NT2/D1 (cell line): ENCODE results near the gene CPNE5.
"Not testable (repeated sequence)": the region's sequence is repeated elsewhere in the genome, so short reads cannot be mapped to it uniquely, and the experiment has no call there.

Source experiments
- DNase-seq: peaks from one replicate; pipeline ENCODE4 v3.0.0-alpha.2; 2011; ENCODE audit warnings: low read depth, low spot score
- H3K27me3 ChIP-seq: 2 replicates; pipeline ENCODE4 v1.6.0; 2011; ENCODE audit warnings: mild to moderate bottlenecking; ENCODE audit not compliant: insufficient read length, insufficient read depth
- H3K36me3 ChIP-seq: 2 replicates; pipeline ENCODE4 v1.6.1; 2011; ENCODE audit warnings: mild to moderate bottlenecking, low read length, mixed read lengths; ENCODE audit not compliant: insufficient read depth, insufficient read length
- H3K4me1 ChIP-seq: 2 replicates; pipeline ENCODE4 v1.5.1; 2011; ENCODE audit not compliant: insufficient read depth, insufficient read length
- H3K4me3 ChIP-seq: 2 replicates; pipeline ENCODE4 v1.5.1; 2011; ENCODE audit warnings: low read depth; ENCODE audit not compliant: insufficient read length
- H3K9ac ChIP-seq: 2 replicates; pipeline ENCODE4 v1.6.0; 2011; ENCODE audit warnings: low read depth; ENCODE audit not compliant: insufficient read length
- H3K9me3 ChIP-seq: 2 replicates; pipeline ENCODE4 v1.5.1; 2011; ENCODE audit warnings: mild to moderate bottlenecking, low read length; ENCODE audit not compliant: insufficient read depth
- SUZ12 ChIP-seq: IDR thresholded peaks from 2 replicates; pipeline ENCODE4 v1.6.1; 2011; ENCODE audit not compliant: insufficient read length, insufficient read depth; ENCODE audit errors: extremely low read depth
- YY1 ChIP-seq: IDR thresholded peaks from 2 replicates; pipeline ENCODE4 v1.6.1; 2011; ENCODE audit not compliant: insufficient read length, insufficient read depth
- ZNF274 ChIP-seq: IDR thresholded peaks from 2 replicates; pipeline ENCODE4 v1.6.1; 2011; ENCODE audit warnings: mild to moderate bottlenecking, low read depth, low read length

Gene CPNE5

GRCh38 chr6:36725581-36725980 lies 113.7 kb downstream of the CPNE5 start:
- peaks cover 6% of the 10 kb centered on the region for H3K4me1 ChIP-seq
- H3K9ac ChIP-seq = no peak overlapping the region
- DNase-seq = no peak
- no peaks in the 10 kb centered on the region for H3K9me3 ChIP-seq
- no peaks in the 10 kb centered on the region for H3K27me3 ChIP-seq
- H3K4me3 ChIP-seq = no peak overlapping the region
- no peaks in the 10 kb centered on the region for H3K36me3 ChIP-seq
- TF ChIP-seq SUZ12 = no peak
- TF ChIP-seq ZNF274 = no peak
- no peak for TF ChIP-seq YY1

- DNase-seq = peak; percentile 30
These were observed 114.5 kb downstream of the CPNE5 start for GRCh38 chr6:36724514-36725390.

GRCh38 chr6:36723992-36724391 lies 115.3 kb downstream of the CPNE5 start:
- not testable (repeated sequence) for H3K9ac ChIP-seq, H3K36me3 ChIP-seq, H3K4me1 ChIP-seq, H3K9me3 ChIP-seq, DNase-seq, H3K27me3 ChIP-seq, H3K4me3 ChIP-seq

More at GRCh38 chr6:36724514-36725390, 114.5 kb downstream of the CPNE5 start:
- no peaks in the 10 kb centered on the region for H3K27me3 ChIP-seq
- H3K36me3 ChIP-seq = no peaks in the 10 kb centered on the region
- no peak overlapping the region for H3K4me3 ChIP-seq
- TF ChIP-seq YY1 (no peak), SUZ12 (no peak)
- no peak overlapping the region for H3K9ac ChIP-seq
- H3K4me1 ChIP-seq = peaks cover 3% of the 10 kb centered on the region
- no peaks in the 10 kb centered on the region for H3K9me3 ChIP-seq

DNA sequence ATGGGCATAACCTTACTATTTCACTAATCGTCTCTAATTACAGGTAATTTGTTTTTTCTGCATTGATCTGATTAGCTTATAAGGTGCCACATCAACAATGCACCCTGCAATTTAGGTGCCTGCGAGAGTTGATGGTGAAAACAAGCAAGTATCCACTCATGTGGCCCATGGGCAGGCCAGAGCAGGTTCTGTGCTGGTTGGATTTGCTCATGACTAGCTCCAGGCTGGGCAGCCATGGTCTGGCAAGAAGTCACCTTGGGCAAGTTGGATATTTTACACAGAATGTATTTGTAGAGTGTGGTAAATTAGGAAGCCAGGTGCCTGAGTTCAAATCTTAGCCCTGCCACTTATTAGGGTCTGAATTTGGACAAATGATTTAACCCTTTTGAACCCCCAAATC lies 116.4 kb downstream of the CPNE5 start:
- Histone ChIP-seq H3K9ac (no peak overlapping the region), H3K36me3 (no peaks in the 10 kb centered on the region), H3K27me3 (no peaks in the 10 kb centered on the region), H3K4me1 (peaks cover 3% of the 10 kb centered on the region), H3K9me3 (no peaks in the 10 kb centered on the region), H3K4me3 (no peak overlapping the region)
- DNase-seq = no peak
- TF ChIP-seq YY1 = no peak
- no peak for TF ChIP-seq SUZ12
- TF ChIP-seq ZNF274 = no peak

DNA sequence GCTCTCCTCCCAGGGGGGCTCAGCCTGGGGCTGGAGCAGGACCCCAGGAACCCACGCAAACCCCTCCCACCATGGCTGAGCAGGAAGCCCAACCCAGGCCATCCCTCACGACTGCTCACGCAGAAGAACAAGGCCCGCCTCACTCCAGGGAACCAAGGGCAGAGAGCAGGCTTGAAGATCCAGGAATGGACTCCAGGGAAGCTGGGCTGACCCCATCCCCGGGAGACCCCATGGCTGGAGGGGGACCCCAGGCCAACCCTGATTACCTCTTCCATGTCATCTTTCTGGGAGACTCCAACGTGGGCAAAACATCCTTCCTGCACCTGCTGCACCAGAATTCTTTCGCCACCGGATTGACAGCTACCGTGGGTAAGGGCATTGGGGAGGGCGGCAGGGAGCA lies 116.9 kb downstream of the CPNE5 start:
- H3K27me3 ChIP-seq = no peaks in the 10 kb centered on the region
- H3K36me3 ChIP-seq = no peaks in the 10 kb centered on the region
- no peaks in the 10 kb centered on the region for H3K9me3 ChIP-seq
- TF ChIP-seq YY1 (no peak), ZNF274 (no peak)
- no peak overlapping the region for H3K4me3 ChIP-seq
- H3K9ac ChIP-seq = no peak overlapping the region
- no peak for DNase-seq
- H3K4me1 ChIP-seq = peaks cover 3% of the 10 kb centered on the region

GRCh38 chr6:36721369-36722140 lies 117.7 kb downstream of the CPNE5 start:
- no peaks in the 10 kb centered on the region for H3K36me3 ChIP-seq
- no peak for DNase-seq
- no peaks in the 10 kb centered on the region for H3K9me3 ChIP-seq
- no peaks in the 10 kb centered on the region for H3K27me3 ChIP-seq
- TF ChIP-seq YY1 (no peak), ZNF274 (no peak), SUZ12 (no peak)
- no peak overlapping the region for H3K4me3 ChIP-seq
- no peak overlapping the region for H3K9ac ChIP-seq
- peaks cover 3% of the 10 kb centered on the region for H3K4me1 ChIP-seq

- Histone ChIP-seq H3K4me1 (peaks cover 7% of the 10 kb centered on the region), H3K36me3 (no peaks in the 10 kb centered on the region), H3K9ac (no peak overlapping the region), H3K27me3 (no peaks in the 10 kb centered on the region), H3K9me3 (no peaks in the 10 kb centered on the region), H3K4me3 (no peak overlapping the region)
- no peak for DNase-seq
- TF ChIP-seq SUZ12 (no peak), ZNF274 (no peak), YY1 (no peak)
These were observed 118.7 kb downstream of the CPNE5 start for GRCh38 chr6:36720251-36721141.
